ENCODE measurements around the gene CHMP3.
"Not testable (repeated sequence)": the region's sequence is repeated elsewhere in the genome, so short reads cannot be mapped to it uniquely, and the experiment has no call there.

The CHMP3 gene

DNA sequence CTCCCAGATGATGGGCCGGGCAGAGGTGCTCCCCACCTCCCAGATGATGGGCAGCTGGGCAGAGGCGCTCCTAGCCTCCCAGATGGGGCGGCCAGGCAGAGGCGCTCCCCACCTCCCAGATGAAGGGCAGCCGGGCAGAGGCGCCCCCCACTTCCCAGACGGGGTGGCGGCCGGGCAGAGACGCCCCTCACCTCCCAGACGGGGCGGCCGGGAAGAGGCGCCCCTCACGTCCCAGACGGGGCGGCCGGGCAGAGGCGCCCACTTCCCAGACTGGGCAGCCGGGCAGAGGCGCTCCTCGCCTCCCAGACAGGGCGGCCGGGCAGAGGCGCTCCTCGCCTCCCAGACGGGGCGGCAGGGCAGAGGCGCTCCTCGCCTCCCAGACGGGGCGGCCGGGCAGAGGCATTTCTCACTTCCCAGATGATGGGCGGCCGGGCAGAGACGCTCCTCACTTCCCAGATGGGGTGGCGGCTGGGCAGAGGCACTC is 14.3 kb downstream of the CHMP3 start:
- not testable (repeated sequence) for DNase-seq

DNA sequence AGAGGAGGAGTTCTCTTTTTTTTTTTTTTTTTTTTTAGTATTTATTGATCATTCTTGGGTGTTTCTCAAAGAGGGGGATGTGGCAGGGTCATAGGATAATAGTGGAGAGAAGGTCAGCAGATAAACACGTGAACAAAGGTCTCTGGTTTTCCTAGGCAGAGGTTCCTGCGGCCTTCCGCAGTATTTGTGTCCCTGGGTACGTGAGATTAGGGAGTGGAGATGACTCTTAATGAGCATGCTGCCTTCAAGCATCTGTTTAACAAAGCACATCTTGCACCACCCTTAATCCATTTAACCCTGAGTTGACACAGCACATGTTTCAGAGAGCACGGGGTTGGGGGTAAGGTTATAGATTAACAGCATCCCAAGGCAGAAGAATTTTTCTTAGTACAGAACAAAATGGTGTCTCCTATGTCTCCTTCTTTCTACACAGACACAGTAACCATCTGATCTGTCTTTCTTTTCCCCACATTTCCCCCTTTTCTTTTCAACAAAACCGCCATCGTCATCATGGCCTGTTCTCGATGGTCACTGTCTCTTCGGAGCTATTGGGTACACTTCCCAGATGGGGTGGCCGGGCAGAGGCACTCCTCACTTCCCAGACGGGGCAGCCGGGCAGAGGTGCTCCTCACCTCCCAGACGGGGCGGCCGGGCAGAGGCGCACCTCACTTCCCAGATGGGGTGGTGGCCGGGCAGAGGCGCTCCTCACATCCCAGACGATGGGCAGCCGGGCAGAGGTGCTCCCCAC is 14.9 kb downstream of the CHMP3 start:
- DNase-seq, result not testable (repeated sequence)

DNA sequence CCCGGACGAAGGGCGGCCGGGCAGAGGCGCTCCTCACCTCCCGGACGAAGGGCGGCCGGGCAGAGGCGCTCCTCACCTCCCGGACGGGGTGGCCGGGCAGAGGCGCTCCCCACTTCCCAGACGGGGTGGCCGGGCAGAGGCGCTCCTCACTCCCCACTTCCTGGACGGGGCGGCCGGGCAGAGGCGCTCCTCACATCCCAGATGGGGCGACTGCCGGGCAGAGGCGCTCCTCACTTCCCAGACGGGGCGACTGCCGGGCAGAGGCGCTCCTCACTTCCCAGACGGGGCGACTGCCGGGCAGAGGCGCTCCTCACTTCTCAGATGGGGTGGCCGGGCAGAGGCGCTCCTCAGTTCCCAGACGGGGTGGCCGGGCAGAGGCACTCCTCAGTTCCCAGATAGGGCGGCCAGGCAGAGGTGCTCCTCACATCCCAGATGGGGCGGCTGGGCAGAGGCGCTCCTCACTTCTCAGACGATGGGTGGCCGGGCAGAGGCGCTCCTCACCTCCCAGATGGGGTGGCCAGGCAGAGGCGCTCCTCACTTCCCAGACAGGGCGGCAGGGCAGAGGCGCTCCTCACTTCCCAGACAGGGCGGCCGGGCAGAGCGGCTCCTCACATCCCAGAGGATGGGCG is 17.8 kb downstream of the CHMP3 start:
- DNase-seq, result not testable (repeated sequence)

DNA sequence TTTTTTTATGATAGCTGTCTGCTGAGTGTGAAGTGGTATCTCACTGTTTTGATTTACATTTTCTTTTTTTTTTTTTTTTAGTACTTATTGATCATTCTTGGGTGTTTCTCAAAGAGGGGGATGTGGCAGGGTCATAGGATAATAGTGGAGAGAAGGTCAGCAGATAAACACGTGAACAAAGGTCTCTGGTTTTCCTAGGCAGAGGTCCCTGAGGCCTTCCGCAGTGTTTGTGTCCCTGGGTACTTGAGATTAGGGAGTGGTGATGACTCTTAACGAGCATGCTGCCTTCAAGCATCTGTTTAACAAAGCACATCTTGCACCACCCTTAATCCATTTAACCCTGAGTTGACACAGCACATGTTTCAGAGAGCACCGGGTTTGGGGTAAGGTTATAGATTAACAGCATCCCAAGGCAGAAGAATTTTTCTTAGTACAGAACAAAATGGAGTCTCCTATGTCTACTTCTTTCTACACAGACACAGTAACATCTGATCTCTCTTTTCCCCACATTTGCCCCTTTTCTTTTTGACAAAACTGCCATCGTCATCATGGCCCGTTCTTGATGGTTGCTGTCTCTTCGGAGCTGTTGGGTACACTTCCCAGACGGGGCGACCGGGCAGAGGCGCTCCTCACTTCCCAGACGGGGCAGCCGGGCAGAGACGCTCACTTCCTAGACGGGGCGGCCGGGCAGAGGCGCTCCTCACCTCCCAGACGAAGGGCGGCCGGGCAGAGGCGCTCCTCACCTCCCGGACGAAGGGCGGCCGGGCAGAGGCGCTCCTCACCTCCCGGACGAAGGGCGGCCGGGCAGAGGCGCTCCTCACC is 18.8 kb downstream of the CHMP3 start:
- DNase-seq, result not testable (repeated sequence)

DNA sequence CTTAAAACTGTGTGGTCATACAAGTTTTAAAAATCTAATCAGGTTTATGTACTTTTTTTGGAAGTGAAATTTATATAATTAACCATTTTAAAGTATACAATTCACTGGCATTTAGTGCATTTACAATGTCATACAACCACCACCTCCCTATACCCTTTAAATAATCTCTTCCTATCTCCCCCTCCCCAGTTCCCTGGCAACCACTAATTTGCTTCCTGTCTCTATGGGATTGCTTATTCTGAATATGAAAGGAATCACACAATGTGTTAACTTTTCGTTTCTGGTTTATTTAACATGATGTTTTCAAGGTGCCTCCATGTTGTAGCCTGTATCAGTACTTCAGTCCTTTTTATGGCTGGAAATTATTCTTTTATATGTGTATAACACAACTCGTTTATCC is 19.4 kb downstream of the CHMP3 start:
- DNase-seq, result no peak

DNA sequence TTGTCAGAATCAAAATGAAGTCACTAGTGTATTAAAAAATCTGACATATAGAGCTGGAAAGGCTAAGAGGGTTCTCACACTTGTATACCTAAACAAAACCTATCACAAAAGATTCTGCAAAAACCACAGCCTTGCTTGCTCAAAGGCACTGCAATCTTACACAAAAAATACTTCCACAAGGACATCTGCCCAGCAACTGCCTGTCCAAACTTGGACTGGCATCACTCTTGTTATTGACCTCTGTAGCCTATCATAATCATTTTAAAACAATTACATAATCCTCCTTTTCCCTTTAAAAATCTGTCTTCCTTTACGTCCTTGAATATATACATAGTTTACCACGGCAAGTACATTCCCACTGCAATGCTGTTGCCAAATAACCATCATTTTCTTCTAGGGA is 19.9 kb downstream of the CHMP3 start:
- DNase-seq, result no peak

DNA sequence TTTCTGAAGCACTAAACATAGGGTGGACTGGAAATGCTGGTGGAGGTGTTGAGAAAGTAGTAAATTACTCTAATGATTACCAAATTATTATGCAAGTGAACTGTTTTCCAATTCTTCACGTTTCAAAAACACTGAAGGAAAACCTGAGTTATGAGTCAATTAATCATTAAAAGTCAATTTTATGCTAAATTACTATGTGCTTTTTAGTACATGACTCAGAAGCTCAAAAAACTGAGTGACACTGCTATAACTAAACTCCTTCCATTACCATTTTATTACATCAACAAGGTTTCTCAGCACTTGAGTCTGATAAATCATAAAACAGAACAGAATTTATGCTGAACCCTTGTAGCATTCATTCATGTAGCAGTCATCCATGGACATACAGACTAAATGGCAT is 20.4 kb downstream of the CHMP3 start:
- DNase-seq, result no peak

DNA sequence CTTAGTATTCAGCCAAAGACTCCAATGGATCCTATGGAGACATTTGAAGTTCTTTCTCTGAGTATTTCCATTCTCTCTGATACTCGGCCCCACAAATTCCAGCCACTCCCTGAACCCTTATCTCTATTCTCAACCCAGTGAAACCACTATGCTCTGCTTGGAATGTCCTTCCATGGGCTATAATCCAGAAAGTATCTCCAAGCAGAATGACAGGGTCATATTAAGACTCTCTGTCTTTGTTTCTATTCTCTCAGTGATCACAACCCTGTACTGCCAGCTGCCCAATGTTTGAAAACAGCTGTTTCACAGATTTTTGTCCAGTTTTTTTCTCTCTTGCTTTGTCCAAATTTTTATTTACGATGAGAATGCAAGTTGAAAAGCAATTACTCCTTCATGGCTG is 21.9 kb downstream of the CHMP3 start:
- no peak for DNase-seq

DNA sequence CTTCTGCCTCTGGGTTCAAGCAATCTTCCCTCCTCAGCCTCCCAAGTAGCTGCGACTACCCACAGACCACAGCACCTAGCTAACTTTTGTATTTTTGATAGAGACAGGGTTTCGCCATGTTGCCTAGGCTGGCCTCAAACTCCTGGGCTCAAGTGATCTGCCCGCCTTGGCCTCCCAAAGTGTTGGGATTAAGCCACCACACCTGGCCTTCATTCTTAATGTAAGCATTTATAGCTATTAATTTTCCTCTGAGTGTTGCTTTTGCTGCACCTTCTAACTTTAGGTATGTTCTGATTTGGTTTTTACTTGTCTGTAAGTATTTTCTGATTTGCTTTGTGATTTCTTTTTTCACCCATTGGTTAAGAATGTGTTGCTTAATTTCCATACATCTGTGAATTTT is 29.7 kb downstream of the CHMP3 start:
- no peak for DNase-seq

DNA sequence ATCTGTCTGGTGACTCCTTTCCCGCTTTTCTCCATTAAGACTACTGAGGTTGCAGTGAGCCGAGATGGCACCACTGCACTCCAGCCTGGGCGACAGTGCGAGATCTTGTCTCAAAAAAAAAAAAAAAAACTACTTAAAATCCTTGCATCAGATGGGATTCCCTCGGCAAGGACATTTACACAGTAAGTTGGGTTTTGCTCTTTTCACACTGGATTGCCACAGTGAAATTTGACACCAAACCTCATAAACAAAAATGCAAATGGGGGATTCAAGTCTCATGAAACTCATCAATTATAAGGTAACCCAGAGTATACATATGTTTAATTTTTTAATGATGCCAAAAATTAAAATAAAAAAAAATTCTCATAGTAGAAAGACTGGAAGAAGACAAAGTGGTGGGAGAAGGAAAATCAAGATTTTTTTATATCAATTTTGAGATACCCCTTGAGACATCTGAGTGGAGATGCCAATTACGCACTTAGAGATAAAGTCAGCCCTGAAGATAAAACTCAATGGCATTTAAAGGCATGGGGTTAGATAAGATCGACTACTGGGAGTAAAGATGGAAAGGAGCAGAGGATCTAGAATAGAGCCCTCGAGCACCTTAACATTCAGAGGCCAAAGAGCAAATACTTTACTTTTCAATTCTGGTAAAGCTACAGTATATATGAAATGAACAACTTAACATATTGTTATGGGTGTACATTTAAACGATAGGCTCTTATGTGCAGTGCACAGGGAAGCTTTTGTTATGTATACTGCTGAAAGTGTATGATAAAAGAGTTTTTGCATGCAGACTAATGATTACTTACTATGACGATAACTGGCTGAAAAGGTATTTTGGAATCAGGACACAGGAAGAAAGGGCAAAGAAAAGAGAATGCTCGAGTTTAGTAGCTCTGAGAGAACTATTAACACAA is 37.6 kb downstream of the CHMP3 start:
- DNase-seq, result no peak

DNA sequence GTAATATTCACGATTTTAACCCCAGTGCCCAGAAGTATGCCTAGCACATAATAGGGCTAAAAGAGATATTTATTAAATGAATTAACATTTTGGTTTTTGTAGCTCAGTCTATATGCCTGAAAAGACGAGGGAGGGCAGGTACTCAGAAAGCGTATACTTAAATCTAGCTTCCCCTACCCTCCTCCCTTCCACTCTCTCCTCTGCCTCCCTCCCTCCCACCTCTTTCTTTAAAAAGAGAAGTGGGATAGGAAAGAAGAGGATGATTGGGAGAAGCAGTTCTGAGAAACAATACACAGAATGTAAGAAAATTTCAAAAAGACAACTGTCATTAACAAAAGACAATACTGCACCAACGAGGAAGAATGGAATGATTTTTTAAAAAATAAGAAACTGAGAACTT is 39.8 kb downstream of the CHMP3 start:
- DNase-seq, result no peak

DNA sequence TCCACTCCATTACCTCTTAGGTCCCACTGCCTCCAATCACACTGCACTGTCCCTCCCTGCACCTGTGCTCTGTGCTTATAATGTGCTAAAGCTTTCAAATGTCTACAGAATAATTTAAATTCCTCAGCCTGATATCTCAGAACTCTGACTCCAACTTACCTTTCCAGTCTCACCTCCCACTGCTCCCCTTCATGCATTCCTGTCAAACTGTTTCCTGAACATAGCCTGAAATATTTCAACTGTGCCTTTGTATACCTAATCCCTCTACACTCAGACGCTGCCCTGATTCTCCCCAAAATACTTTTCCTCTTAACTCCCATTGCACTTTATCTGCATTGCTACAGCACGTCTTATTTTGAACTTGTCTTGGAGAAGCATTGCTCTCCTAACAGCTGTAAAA is 40.5 kb downstream of the CHMP3 start:
- no peak for DNase-seq

DNA sequence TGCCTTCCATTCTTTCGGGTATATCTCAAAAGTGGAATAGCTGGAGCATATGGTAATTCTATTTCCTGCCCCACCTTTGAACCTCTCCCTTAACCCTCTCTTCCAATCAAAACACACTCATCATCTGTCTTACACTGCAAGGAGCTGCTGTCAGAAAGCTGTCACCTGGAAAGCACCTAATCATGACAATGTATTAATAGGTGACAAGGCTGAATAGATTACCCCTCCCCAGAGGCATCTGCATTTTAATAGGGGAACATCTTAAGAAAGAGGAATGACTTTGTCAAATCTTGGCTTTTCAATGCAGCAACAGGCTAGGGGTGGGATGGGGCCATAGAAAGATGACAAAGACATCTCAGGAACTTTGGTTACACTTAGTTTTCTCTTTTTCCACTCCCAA is 41.3 kb downstream of the CHMP3 start:
- DNase-seq, result no peak

DNA sequence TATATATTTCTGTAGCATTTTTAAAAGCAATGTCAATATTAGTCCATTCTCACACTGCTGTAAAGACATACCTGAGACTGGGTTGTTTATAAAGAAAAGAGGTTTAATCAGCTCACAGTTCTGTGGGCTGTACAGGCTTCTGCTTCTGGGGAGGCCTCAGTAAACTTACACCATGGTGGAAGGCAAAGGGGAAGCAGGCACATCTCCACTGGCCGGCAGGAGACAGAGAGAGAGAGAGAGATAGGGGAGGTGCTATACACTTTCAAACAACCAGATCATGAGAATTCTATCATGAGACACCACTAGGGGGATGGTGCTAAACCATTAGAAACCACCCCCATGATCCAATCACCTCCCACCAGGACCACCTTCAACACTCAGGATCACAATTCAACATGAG is 43.1 kb downstream of the CHMP3 start:
- no peak for DNase-seq

DNA sequence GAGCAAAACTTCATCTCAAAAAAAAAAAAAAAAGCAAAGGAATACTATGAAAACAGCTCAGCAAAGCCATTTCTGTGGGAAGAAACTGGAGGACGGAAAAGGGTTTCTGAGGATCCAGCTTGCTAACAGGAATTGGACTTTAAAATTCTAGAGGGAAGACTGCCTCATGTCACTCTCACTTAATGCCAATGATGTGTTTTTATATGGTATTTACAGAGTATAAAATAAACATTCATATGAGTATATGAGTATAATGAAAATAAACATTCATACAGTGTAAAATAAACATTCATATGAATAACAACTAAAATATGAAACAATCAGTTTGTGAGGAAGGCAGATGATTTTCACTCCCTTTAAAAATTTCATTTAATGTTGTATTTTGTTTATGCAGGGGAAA is 43.9 kb downstream of the CHMP3 start:
- DNase-seq, result no peak

DNA sequence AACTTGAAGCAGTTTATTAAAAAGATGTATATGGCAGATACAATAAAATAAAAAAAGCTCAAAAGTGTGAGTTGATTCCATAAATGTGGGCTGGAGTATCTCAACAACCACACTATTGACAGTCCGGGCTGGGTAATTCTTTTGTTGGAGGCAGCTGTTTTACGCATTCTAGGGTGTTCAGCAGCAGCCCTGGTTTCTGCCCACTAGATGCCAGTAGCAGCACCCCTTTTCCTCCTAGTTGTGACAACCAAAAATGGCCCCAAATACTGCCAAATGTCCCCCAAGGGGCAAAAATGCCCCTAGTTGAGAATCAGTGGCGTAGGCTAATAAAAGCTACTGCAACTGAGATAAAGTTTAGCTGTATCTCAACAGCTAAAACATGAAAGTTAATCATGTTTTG is 44.8 kb downstream of the CHMP3 start:
- no peak for DNase-seq

DNA sequence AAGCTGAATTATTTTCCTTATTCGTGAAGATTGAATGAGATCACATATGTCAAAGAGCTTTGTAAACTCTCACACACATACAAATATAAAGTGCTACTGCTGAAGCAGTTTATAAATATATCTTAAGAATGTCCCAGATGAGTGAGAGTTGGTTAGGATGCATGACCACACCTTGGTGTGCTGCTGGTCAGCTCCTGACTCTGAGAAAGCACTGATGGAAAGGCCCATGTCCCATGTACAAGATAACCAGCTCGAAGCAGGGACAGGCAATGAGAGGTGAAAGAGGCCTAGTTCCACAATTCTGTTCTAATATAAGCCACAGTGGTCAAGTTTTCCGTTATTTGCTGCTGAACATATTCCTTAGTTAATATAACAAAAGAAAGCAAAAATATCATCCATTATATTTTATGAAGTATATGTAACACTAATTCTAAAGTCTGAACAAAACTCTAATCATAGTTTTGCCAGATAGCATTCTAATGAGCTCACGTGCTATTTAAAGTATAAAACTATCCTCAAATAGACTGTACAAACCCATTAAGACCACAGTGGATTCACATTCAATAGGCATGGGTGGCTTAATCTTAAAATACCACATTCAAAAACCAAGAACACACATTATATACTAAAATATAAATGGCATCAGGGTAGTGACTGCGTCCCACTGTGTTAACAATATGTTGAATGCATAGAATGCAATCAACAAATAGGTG is 49.1 kb downstream of the CHMP3 start:
- no peak for DNase-seq

DNA sequence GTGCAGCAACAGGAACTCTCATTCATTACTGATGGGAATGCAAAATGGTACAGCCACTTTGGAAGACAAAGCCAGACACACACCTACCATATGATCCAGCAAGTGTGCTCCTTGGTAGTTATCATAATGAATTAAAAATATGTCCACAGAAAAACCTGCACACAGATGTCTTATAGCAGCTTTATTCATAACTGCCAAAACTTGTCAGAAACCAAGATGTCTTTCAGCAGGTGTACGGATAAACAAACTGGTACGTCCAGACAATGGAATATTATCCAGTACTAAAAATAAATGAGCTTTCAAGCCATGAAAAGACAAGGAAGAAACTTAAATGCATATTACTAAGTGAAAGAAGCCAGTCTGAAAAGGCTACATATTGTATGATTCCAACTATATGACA is 50.4 kb downstream of the CHMP3 start:
- DNase-seq, result no peak

DNA sequence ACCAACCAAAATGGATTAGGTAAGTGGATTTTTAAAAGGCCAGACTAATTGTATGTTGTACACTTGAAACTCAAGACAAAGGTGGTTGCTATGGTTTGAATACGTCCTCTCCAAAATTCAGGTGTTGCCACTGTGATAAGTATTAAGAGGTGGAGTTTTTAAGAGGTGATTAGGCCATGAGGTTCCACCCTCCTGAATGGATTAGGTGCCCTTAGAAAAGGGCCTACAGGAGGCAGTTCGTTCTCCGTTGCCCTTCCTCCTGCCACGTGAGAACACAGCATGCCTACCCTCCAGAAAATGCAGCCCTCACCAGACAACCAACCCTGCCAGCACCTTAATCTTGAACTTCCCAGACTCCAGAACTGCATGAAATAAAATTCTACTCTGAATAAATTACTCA is 51.2 kb downstream of the CHMP3 start:
- no peak for DNase-seq

DNA sequence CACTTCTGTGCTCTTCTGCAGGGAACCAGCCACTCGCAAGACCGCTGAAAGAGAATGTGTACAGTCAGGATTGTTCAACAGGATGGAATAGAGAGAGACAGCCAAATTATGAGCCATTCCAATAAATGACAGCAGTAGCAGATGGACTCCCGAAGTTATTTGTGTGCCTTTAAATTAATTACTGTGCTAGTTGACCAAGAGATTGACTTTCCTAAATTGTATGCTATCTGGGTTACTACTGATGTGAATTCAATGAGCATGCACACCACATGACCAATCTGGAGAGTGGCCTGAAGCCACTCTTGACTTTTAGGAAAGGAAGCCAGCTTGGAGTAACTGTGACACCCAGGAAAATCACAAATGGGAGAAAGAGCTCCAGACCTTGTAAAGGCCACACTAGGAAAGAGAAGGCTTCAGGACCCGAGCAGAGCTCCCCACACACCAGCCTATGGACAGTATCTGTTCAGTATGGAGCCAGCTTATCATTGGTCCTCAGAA is 52.8 kb downstream of the CHMP3 start:
- no peak for DNase-seq

DNA sequence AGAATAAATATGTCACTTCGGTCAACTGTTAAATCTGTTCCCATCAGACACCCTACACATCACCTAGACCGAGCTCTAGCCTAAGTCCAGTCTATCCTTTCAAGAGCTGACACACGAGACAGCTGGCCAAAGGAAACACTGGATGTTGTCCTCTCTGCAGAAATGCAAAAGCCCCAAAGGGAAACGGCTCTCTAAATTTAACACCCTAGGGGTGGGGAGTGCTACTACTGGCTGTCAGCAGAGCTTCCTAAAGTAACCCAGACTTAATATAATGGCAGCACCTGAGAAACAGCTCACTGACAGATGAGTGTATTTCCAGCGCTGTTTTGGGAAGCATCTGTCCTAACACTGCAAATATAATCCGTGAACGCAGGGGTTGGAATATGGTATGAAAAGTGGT is 55.6 kb downstream of the CHMP3 start:
- no peak for DNase-seq

Measured in 8988T (cell line).